ENCODE data around the gene CRTAC1.

CRTAC1 gene

GRCh38 chr10:97922022-97922758 is 108.2 kb downstream of the CRTAC1 start:
- no peak for DNase-seq

DNA sequence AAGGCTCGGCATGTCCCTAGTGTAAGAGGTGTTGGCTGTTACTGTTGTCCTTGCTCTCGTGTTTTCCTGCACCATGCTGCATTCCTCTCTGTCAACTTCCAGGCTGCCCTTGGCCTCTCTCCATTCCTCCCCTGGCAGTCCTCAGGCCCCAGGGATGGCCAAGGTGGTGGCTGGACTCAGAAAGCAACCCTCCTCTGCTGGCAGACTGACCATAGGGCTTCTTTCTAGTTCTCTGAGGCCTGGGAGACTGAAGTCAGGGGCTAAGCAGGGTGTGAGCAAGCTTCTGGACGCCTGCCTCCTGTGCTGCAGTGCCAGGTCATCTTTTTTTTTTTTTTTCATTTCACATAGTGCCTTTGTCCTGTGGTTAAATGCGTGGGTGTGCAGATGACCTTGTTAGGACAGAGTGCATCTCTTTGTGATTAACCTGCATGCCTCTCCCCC is 108.8 kb downstream of the CRTAC1 start:
- DNase-seq: no peak

- DNase-seq: no peak
Observed at GRCh38 chr10:97920865-97921264, 109.6 kb downstream of the CRTAC1 start.

DNA sequence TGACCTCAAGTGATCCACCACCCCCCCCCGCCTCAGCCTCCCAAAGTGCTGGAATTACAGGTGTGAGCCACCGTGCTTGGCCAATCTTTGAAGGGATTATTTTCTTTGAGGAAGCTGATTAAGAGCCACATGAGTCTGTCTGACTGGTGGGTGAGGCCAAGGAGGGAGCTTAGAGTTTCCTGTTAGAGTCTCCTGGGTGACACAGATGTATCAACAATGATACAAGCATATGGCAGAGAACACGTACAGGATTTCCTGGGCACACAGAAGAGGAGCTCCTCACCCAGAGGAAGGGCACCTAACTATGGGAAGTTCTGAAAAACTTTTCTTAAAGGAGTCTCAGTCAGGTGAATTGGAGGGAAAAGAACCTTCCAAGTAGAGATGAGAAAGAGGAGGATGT is 111.4 kb downstream of the CRTAC1 start:
- DNase-seq: no peak

- no peak for DNase-seq
Observed at GRCh38 chr10:97916586-97916985, 113.8 kb downstream of the CRTAC1 start.

DNA sequence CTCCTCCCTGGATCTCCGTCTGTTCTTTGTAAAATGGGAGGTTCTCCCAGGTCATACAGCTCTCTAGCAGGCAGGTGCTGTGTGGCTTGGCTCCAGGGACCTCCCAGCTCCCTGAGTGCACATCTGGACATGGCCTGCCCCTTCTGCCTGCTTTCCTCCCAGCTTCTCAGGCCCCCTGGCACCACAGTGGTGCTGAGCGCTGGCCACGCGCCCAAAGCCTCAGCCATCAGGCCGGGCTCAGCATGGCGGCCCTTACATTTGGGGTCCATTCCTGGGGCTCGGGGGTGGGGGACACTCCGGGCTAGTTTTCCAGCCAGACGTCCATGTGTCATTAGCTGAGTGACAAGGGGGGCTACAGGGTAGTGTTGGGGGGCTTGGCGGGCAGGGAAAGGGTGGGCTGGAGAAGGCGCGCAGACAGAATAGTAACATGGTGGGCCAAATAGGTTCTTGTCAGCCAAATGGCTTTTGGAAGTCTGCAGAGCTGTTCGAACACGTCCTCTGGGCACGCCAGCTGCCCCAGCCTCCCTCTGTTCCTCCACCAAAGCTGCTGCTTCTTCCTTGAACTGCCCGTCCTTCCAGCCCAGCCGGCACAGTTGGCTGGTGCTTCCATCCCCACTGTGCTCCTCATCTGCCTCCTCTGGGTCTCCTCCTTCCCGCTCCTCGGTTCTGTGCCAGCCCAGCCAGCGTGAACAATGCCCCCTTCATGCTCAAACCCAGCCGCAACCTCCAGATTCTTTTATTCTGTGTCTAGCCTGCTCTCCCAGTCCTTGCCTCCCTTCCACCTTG is 114.9 kb downstream of the CRTAC1 start:
- DNase-seq: no peak

DNA sequence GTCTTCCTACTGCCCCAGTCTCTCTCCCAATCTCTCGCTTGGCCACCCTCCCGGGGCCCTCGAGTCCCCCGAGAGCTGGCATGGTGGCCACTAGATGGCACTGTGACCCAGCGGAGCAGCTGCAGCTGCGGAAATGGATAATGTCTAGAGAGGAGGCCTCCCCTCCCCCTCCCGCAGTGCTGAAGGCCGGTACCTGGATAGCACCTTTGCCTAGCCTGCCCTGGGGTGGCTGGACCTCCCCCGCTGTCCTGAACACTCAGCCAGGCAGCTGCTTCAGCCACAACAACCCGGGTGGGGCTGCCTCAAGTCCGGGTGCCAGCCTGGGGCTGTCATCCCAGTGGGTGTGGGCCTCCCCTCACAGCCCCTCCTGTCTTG is 115.6 kb downstream of the CRTAC1 start:
- peak; percentile 36 for DNase-seq

DNA sequence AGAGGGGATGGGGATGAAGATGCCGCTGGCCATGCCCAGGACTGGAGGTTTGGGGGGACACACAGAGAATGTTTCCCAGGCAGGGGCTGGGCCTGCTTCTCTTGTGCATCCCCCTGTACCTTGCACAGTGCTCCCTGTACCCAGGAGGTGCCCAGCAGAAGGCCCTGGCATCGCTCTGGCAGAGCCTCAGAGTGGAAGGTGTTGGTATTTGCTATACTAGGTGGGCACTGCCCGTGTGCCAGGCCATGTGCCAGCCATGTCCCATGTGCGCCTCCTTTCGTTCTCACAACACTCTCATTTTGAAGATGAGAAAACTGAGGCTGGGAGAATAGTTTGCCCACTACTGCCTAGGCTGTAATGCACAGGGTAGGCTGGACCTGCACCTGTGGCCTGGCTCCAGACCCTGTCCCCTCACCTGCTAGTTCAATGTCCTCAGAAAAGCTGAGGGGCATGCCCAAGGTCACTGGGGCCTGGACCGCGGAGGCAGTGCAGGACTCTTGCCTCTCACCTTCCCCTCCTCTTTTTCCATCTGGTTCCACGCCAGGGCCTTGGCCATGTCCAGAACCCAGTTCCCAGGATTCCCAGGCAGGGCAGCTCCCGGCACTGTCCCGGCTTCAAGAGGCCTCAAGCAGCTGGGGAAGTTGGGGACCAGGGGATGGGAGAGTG is 116.1 kb downstream of the CRTAC1 start:
- DNase-seq: no peak

GRCh38 chr10:97913614-97914013 is 116.8 kb downstream of the CRTAC1 start:
- no peak for DNase-seq

DNA sequence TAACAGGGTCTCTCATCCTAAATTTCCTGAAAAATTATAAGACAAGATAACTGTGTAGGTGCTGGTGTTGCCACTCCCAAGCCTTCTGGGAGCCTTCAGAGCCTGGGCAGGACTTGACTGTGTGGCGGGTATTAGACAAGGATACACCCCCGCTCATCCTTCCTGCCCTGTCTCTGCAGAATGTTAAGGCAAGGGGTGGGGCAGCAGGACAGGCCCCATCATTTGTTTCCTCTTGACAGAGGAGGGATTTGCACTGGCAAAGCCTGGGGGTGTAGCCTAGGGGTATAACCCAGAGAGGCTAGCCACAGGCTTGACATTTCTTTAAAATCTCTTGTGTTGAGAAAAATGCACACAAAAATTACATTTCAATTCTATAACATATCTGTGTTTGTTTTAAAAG is 117.2 kb downstream of the CRTAC1 start:
- no peak for DNase-seq

DNA sequence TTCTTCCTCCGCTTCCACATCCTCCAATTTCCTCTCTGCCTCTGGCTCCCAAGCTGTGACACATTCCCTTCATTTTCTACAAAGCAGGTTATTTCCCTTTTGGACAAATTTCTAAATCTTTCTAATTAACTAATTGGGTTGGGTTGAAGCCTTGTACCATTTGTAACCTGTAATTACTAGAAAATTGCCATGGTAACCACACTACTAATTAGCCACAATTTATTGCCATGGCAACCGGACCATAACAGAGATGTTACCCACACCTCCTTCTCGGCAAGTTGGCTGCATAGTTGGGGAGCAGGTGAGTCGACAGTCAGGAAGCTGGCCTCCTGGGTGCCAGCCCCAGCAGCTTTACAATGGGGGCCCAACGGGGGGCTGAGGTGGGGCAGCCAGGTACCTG is 119.2 kb downstream of the CRTAC1 start:
- no peak for DNase-seq

DNA sequence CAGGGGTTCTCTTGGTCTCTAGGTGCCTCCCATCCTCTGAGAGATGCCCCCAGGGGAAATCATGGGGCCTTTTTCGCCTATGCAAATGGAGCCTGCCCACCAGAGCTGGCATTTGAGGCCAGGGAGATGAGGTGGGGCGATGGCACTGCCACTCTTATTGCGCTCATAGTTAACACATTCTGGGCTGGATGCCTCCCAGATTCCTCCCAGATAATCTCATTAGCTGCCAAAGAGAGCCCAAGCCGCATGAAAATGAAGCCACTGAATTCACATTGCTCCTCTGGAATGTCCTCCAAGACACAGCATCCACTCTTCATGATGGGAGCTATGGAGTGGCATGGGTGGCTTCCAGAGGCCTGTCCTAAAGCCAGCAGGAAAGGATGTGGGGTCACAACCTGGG is 119.8 kb downstream of the CRTAC1 start:
- DNase-seq: no peak

GRCh38 chr10:97907830-97908229 is 122.6 kb downstream of the CRTAC1 start:
- DNase-seq: no peak

- no peak for DNase-seq
Observed at GRCh38 chr10:97907211-97907610, 123.2 kb downstream of the CRTAC1 start.

DNA sequence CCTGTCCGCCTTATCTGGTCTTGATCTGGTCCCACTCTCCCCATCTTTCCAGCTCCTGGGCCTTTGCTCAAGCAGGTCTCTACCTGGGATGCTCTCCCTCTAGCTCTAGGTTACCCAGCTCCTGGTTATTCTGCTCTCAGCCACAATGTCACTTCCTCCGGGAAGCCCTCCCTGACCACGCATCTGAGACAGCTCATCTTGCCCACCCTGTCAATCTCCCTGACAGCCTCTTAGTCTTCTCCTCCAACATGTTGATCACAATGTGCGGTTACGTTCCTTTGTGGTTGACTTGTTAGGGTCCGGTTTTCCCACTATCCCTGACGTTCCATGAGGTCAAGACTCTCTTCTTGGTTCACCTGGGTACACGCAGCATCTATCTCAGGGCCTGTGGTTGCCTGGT is 125.1 kb downstream of the CRTAC1 start:
- no peak for DNase-seq

GRCh38 chr10:97904576-97904975 is 125.8 kb downstream of the CRTAC1 start:
- no peak for DNase-seq

DNA sequence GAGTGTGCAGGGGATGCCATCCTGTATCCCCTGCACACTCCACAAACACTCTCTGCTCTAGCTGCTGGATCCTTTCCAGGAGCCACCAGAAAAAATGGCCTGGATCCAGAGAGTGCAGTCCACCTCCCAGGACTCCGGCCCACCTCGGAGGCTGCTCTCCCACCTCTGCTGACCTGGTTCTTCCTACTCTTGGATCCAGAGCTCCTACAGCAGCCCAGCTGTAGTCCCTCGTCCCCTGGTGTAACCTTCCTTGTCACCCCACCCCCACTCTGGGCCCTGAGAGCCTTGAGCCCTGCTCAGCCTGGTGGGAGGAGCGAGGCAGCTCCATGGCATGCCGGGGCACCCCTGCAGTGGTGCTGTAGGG is 126.4 kb downstream of the CRTAC1 start:
- no peak for DNase-seq

GRCh38 chr10:97903128-97904017 is 127.0 kb downstream of the CRTAC1 start:
- no peak for DNase-seq

GRCh38 chr10:97901381-97901780 is 129.0 kb downstream of the CRTAC1 start:
- no peak for DNase-seq

DNA sequence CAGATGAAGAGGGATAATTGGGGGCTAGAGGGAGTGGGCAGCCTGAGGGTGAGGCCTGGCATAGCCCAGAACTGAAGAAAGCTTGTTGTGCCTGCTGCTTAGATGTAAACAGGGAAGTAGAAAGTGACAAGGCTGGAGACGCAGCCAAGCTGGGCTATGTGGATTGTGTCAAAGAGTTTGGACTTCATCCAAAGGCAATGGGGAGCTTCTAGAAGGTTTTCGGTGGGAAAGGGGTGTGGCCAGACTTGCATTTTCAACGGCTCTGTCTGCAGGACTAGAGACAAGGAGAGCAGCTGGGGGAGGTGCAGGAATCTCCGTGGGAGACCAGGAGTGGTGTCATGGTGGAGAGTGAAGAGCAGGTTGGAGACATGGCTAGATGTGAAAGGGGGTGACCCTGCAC is 132.0 kb downstream of the CRTAC1 start:
- DNase-seq: no peak

- no peak for DNase-seq
Observed at GRCh38 chr10:97896756-97897358, 133.6 kb downstream of the CRTAC1 start.

DNA sequence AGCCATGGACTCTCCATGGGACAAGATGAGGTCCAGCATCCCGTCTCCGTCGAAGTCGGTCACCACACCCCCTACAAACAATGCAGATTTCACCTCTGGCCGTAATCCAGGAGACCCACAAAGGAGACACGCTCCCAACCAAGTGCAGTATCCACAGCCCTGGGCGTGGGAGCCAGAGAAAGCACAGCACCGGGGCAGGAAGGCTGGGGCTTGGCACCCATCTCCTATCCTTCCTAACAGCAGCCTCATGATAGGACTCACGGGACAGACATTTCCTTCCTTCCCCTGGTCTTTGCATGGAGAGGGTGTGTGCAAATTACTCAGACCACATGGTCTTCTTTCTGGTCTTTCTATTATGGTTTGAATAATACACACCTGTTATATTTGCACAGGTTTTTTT is 134.5 kb downstream of the CRTAC1 start:
- DNase-seq: no peak

DNA sequence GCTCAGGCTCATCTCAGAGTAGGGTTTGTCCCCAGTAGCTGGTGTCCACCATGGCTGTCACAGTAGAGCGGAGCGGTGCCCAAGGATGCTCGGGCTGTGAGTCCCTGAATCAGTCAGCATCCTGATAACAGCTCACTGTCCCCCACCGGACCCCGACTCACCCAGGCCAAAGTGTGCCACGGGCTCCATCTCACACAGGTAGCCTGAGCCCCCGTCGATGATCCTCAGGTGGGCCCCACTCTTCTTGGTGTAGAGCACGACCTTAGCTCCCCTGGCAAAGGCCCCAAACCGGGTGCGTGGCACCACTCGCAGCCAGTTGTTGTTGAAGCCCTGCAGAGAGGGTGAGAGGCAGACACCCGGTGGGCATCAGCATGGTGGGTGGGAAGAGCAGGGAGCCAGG is 135.3 kb downstream of the CRTAC1 start:
- DNase-seq: no peak
